GM21528 (cell line): ENCODE measurements around the gene LRRC8A.
"Not testable (repeated sequence)": the region's sequence is repeated elsewhere in the genome, so short reads cannot be mapped to it uniquely, and the experiment has no call there.

Experiments
- ATAC-seq: cut with Tn5 transposase; IDR thresholded peaks from one replicate; pipeline ENCODE4 v1.9.1; 2021; ENCODE audit warnings: mild to moderate bottlenecking, moderate library complexity; ENCODE audit not compliant: unreplicated experiment, low FRiP score

Gene LRRC8A

GRCh38 chr9:128862401-128862851, 19.5 kb upstream of the LRRC8A start:
- no peak for ATAC-seq

- no peak for ATAC-seq
Measured at GRCh38 chr9:128863647-128864046, 18.3 kb upstream of the LRRC8A start.

GRCh38 chr9:128870128-128870940, 11.6 kb upstream of the LRRC8A start:
- no peak for ATAC-seq

- ATAC-seq, result not testable (repeated sequence)
Measured at GRCh38 chr9:128870941-128871265, 11.0 kb upstream of the LRRC8A start.

GRCh38 chr9:128877852-128878251, 4.1 kb upstream of the LRRC8A start:
- no peak for ATAC-seq

GRCh38 chr9:128882677-128883603, 1.0 kb downstream of the LRRC8A start:
- peak; percentile 3 for ATAC-seq

GRCh38 chr9:128884164-128884563, 2.2 kb downstream of the LRRC8A start:
- ATAC-seq, result no peak

- no peak for ATAC-seq
Measured at GRCh38 chr9:128885376-128885775, 3.4 kb downstream of the LRRC8A start.

GRCh38 chr9:128885798-128886197, 3.9 kb downstream of the LRRC8A start:
- no peak for ATAC-seq

GRCh38 chr9:128886211-128886891, 4.4 kb downstream of the LRRC8A start:
- no peak for ATAC-seq

GRCh38 chr9:128887049-128887448, 5.1 kb downstream of the LRRC8A start:
- no peak for ATAC-seq

- no peak for ATAC-seq
Measured at GRCh38 chr9:128887914-128888350, 6.0 kb downstream of the LRRC8A start.

- no peak for ATAC-seq
Measured at GRCh38 chr9:128891321-128892220, 9.6 kb downstream of the LRRC8A start.

- no peak for ATAC-seq
Measured at GRCh38 chr9:128892221-128892921, 10.4 kb downstream of the LRRC8A start.

GRCh38 chr9:128893354-128893753, 11.4 kb downstream of the LRRC8A start:
- no peak for ATAC-seq

GRCh38 chr9:128894764-128895163, 12.8 kb downstream of the LRRC8A start:
- ATAC-seq, result no peak

GRCh38 chr9:128895556-128895955, 13.6 kb downstream of the LRRC8A start:
- ATAC-seq, result no peak

GRCh38 chr9:128898382-128898781, 16.4 kb downstream of the LRRC8A start:
- no peak for ATAC-seq

- no peak for ATAC-seq
Measured at GRCh38 chr9:128898845-128899565, 17.1 kb downstream of the LRRC8A start.
